Stimulated activated CD4-positive, alpha-beta T cell treated with anti-CD3 and anti-CD28 coated beads, Interleukin-12 subunit alpha, Interleukin-12 subunit beta, amount 100 ng/mL, for 48 hours (primary cell): Measurements from ENCODE around the gene ARPC5L.

Experiments used
- DNase-seq, 3 donors: peaks; one replicate each; pipeline ENCODE4 v3.0.0-alpha.2; 2020; ENCODE audit warnings: low read depth in 2 of 3, low spot score in 1 of 3

The ARPC5L gene

GRCh38 chr9:124863371-124863871 lies 1.5 kb downstream of the ARPC5L start:
- DNase-seq = no peak

- peak; percentile 86 to 93 (median 89) for DNase-seq
These were observed 6.9 kb downstream of the ARPC5L start for GRCh38 chr9:124868511-124869465.

GRCh38 chr9:124869466-124869985 lies 7.6 kb downstream of the ARPC5L start:
- DNase-seq = no peak

GRCh38 chr9:124869986-124870560 lies 8.1 kb downstream of the ARPC5L start:
- DNase-seq = peak; percentile 84 to 93 (median 89)

- DNase-seq = no peak
These were observed 8.8 kb downstream of the ARPC5L start for GRCh38 chr9:124870723-124871122.

GRCh38 chr9:124871156-124871561 lies 9.2 kb downstream of the ARPC5L start:
- no peak for DNase-seq

GRCh38 chr9:124873664-124874063 lies 11.7 kb downstream of the ARPC5L start:
- no peak for DNase-seq

GRCh38 chr9:124875501-124875900 lies 13.6 kb downstream of the ARPC5L start:
- DNase-seq = no peak

GRCh38 chr9:124877021-124877782 lies 15.3 kb downstream of the ARPC5L start:
- DNase-seq = no peak

GRCh38 chr9:124878021-124878420 lies 16.1 kb downstream of the ARPC5L start:
- DNase-seq = no peak

- no peak for DNase-seq
These were observed 16.6 kb downstream of the ARPC5L start for GRCh38 chr9:124878518-124878917.

- no peak for DNase-seq
These were observed 17.3 kb downstream of the ARPC5L start for GRCh38 chr9:124879226-124879625.

GRCh38 chr9:124880501-124880900 lies 18.6 kb downstream of the ARPC5L start:
- DNase-seq = no peak

GRCh38 chr9:124881138-124881743 lies 19.3 kb downstream of the ARPC5L start:
- DNase-seq = no peak

- DNase-seq = no peak
These were observed 20.3 kb downstream of the ARPC5L start for GRCh38 chr9:124882231-124882630.

- DNase-seq = no peak
These were observed 22.4 kb downstream of the ARPC5L start for GRCh38 chr9:124884376-124884775.

GRCh38 chr9:124885551-124885950 lies 23.6 kb downstream of the ARPC5L start:
- no peak for DNase-seq

GRCh38 chr9:124886461-124886860 lies 24.5 kb downstream of the ARPC5L start:
- no peak for DNase-seq

GRCh38 chr9:124886866-124887492 lies 25.0 kb downstream of the ARPC5L start:
- DNase-seq = no peak

- no peak for DNase-seq
These were observed 25.9 kb downstream of the ARPC5L start for GRCh38 chr9:124887832-124888231.
